Astrocyte of the spinal cord (primary cell): ENCODE measurements around the gene TSTD1.

ENCODE experiments used
- DNase-seq: peaks from one replicate; pipeline ENCODE4 v3.0.0; 2011; ENCODE audit warnings: low read depth, low spot score
- H3K4me3 ChIP-seq: 2 replicates; pipeline ENCODE4 v1.5.1; 2011; ENCODE audit warnings: low read depth, mild to moderate bottlenecking, low read length, moderate library complexity
- in situ Hi-C: cut with HindIII; loops from 2 replicates; pipeline ENCODE4 v1.10.0; 2017; ENCODE audit warnings: low sequenced_read_pairs
- TF ChIP-seq, protein P1 (sequence below): IDR thresholded peaks from 2 replicates; pipeline ENCODE4 v1.5.1; 2012; ENCODE audit warnings: low read depth, mild to moderate bottlenecking, low read length, inconsistent platforms

Gene TSTD1

DNA sequence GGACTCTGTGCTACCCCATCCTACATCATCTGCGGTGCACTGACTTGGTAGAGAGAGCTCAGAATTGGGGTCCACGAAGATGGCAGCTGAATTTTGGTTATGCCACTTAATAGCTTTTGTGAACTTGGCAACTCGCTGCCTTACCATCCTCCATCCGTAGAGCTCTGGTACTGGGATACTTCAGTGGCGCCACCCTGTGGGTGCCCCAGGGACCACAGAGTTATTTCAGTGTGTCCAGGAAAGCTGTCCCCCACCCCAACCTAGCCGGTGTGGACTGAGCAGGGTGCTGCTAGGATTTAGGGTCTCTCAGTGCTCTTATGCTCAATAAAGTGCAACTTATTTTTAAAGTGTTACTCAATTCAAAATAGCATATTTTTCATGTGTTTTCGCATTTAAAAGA lies 16.0 kb upstream of the TSTD1 start:
- in situ Hi-C loops, result no loop called here

DNA sequence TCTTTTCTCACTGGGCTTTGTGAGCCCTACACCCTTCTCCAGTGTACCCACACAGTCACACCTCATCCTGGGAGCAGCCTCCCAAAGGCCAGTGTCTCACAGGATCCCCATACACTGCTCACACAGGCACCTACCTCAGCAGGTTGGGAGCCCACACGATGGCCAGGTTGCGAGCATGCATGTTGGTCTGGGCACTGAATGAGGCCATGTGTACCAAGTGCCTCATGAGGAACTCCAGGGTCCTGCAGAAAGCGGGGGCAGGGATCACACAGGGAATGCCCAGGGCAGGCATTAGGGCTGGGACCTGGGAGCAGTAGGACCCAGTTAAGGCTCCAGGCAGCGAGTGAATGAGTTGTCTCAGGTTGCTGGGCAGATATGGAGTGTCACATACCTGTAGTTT lies 15.5 kb upstream of the TSTD1 start:
- TF ChIP-seq, protein P1, sequence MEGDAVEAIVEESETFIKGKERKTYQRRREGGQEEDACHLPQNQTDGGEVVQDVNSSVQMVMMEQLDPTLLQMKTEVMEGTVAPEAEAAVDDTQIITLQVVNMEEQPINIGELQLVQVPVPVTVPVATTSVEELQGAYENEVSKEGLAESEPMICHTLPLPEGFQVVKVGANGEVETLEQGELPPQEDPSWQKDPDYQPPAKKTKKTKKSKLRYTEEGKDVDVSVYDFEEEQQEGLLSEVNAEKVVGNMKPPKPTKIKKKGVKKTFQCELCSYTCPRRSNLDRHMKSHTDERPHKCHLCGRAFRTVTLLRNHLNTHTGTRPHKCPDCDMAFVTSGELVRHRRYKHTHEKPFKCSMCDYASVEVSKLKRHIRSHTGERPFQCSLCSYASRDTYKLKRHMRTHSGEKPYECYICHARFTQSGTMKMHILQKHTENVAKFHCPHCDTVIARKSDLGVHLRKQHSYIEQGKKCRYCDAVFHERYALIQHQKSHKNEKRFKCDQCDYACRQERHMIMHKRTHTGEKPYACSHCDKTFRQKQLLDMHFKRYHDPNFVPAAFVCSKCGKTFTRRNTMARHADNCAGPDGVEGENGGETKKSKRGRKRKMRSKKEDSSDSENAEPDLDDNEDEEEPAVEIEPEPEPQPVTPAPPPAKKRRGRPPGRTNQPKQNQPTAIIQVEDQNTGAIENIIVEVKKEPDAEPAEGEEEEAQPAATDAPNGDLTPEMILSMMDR, result no peak
- in situ Hi-C loops, result no loop called here
- no peak for DNase-seq

More for the DNA sequence above, 16.0 kb upstream of the TSTD1 start:
- no peak for DNase-seq
- TF ChIP-seq, protein P1, result no peak
- no peak overlapping the region for H3K4me3 ChIP-seq

DNA sequence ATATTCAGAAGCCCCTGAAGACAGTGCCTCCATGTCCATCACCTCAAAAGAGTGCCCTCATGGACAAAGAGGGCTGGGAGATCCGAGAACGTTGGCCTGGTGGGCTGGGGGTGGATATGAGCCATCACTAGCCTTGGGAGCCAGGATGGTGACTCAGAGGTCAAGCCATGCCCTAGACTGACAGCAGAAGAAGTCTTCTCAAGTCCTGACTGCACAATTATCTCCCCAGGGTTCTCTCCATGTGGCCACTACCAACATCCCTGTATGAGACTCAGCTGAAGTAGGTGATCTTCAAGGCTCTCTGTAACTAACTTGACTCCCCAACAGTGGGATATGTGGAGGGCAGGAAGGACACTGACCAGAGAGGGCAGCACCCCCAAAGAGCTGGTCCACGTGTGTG lies 14.1 kb upstream of the TSTD1 start:
- in situ Hi-C loops, result no loop called here
- TF ChIP-seq, protein P1, result no peak
- DNase-seq, result no peak
- no peak overlapping the region for H3K4me3 ChIP-seq

More for the DNA sequence above, 15.5 kb upstream of the TSTD1 start:
- no peak overlapping the region for H3K4me3 ChIP-seq

DNA sequence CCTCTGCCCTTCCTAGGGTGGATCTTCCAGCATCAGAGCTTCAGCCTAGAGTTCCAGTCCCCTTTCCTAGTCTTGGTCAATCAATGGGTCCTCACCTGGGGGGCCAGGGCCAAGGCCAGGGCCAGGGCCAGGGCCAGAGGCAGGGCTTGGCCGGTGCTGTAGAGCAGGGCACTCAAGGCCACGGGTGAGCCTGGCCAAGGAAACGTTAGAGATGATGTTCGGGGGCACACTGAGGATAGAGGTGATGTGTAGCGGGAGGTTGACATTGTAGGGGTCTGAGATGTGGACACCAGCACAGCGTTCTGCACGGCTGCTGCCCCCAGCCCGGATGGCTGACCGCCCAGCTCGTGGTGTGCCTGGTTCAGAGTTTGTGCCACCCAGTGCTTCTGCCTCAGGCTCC lies 12.5 kb upstream of the TSTD1 start:
- TF ChIP-seq, protein P1, result no peak
- no peak overlapping the region for H3K4me3 ChIP-seq
- in situ Hi-C loops, result no loop called here
- DNase-seq, result no peak

DNA sequence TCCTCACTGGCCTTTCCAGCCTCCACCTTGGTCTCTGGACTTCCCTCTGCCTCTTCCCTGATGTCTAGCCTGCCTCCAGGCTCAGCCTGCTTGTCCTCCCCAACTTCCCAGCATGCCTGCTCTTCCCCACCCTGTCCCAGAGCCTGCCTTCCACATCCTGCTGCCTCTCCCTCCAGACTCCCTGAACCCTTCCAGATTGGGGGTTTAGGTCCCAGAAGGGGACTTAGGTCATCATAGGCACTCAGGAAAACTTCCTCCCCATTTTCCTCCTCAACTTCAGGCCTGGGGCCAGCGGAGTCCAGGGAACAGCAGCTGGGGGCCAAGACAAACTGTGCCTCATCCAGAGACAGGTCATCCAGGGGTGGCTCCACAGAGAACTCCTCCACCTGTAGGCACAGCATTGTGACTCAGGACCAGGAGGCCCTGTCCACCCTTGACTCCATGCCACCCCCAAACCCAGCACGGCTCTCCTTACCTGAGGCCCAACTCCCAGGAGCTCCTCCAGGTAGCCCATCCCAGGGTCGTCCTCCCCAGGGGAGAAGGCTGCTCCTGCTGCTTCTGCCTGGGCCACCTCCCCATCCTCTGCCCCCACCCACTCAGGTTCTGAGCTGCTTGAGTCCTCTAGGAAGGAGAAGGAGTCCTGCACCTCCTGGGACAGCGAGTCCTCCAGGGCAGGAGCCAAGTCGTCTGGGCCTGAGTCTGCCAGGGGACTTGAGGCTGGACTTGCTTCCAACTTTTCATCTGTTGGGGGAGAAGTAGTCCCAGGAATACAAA lies 10.4 kb upstream of the TSTD1 start:
- no peak for DNase-seq
- in situ Hi-C loops, result loop anchor here (25.0 kb wide), 1 partner anchor 88 kb away; the partner anchor contains the start of gene DEDD
- no peak overlapping the region for H3K4me3 ChIP-seq
- TF ChIP-seq, protein P1, result no peak

GRCh38 chr1:161047436-161048420 lies 9.0 kb upstream of the TSTD1 start:
- in situ Hi-C loops, result loop anchor here (25.0 kb wide), 1 partner anchor 90 kb away; the partner anchor contains the start of gene DEDD
- TF ChIP-seq, protein P1, result no peak
- no peak for DNase-seq
- H3K4me3 ChIP-seq, result no peak overlapping the region
